Astrocyte of the hippocampus (primary cell): ENCODE data around the gene CTDP1.
"Not testable (repeated sequence)": the region's sequence is repeated elsewhere in the genome, so short reads cannot be mapped to it uniquely, and the experiment has no call there.

Source experiments
- DNase-seq: peaks from one replicate; pipeline ENCODE4 v3.0.0; 2011; ENCODE audit warnings: low read depth, low spot score

CTDP1 gene

DNA sequence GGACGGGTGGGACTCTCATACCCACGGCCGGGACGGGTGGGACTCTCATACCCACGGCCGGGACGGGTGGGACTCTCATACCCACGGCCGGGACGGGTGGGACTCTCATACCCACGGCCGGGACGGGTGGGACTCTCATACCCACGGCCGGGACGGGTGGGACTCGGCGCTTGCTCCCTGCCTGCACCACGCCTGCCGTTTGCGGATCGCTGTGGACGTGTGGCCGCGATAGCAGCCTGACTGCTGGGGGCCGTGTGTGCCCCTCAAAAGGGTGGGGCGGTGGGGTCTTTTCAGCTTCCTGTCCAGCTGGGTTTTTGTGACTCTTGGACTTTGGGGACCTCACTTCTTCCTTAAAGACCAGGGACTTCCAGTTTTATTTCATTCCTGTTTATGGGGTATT, 60.4 kb downstream of the CTDP1 start:
- DNase-seq: not testable (repeated sequence)

GRCh38 chr18:79740521-79741361, 61.1 kb downstream of the CTDP1 start:
- no peak for DNase-seq

DNA sequence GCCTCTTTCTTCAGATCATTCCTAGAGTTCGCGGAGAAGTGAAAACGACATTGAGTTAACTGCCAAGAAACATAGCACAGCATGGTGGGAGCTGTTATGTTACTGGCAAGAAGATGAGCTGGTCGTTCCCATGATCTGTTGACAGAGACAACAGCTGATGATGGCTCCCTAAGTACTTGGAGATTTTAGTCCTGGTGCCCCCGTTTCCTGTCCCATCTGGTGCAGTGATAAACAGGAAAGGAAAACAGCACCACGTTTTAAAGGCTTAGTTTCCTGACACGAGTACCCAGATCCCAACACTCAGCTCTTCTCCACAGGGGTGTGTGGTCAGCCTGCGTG, 61.7 kb downstream of the CTDP1 start:
- no peak for DNase-seq

DNA sequence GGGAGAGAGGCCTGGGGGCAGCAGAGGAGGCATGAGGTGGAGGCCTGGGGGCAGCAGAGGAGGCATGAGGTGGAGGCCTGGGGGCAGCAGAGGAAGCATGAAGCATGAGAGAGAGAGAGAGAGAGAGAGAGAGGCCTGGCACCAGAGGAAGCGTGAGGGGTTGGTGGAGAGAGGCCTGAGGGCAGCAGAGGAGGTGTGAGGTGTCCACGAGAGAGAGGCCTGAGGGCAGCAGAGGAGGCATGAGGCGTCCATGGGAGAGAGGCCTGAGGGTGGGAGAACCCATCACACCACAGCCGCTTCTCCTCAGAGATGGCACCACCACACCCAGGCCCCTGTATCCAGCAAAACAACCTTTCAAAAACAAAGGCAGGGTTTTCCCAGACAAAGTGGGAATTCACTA, 62.5 kb downstream of the CTDP1 start:
- DNase-seq: no peak

- no peak for DNase-seq
These were observed 65.0 kb downstream of the CTDP1 start for GRCh38 chr18:79744625-79745024.

GRCh38 chr18:79746730-79747129, 67.1 kb downstream of the CTDP1 start:
- DNase-seq: no peak

DNA sequence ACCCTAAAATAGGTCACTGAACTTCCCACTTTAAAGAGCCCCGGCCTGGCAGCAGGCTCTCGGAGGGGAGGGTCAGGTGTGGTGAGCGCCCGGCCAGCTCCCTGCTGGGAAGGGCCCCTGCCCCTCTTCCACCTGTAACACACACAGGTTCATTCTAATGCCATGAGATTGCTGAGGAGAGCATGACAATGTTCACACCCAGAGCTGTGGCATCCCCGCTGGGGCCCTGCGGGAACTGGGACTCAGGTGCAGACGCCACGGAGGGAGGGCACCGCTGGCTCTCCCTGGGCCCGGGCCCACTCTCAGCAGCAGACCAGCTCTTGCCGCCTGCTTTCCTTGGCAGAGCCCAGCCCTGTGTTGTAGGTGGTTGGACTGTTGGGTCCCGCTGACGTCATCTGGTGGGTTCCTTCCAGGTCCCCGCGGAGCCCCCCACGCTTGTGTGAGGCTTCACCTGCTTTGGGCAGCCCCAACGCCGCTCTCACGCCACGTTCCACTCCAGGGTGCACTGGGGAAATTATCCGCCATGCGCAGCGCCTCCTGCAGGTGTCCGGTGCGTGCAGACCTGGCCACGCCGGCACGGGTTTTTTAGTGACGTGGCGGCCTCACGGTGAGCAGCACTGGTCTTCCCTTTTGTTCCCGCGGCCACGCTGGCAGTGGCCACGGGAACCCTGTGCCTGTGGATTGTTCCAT, 67.7 kb downstream of the CTDP1 start:
- DNase-seq: no peak

GRCh38 chr18:79748321-79749180, 68.9 kb downstream of the CTDP1 start:
- DNase-seq: no peak

DNA sequence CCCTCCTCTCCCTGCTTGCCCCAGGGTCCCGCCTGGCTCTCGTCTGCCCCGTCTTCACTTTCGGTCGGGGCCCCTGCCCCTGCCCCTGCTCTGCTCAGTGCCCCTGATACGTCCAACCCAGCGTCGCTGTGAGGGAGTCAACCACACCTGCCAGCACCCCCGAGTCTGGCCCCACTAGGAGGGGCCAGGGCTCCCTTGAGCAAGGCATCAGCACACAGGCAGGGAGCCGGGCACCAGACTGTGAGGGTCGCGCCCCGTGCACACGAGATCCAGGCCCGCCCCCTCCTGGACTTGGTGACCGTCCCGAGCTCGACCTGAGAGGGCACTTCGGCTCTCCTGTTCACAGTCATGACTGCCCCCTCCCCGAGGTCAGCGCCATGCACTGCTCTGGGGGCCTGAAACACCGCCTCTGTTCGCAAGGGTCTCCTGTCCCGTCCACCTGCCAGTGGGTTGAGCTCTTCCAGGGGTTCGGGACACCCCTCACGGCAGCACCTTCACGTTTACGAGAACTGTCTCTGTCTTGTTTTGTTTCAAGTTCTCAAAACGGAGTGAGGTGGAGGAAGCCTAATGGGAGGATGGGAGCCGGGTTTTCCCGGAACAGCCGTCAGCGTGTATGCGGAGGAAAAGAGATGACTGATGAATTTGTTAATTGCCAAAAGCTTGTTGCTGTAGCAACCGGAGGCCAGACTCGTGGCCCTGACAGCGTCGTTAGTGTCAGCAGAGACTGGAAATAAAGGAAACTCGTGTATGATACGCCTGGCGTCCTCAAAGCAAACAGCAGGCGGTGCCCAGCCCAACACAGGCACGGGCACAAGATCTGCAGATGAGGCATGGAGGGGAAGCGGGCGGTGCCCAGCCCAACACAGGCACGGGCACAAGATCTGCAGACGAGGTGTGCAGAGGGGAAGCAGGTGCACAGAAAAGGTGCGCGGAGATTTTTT, 69.9 kb downstream of the CTDP1 start:
- peak; percentile 40 for DNase-seq

GRCh38 chr18:79750980-79751571, 71.5 kb downstream of the CTDP1 start:
- DNase-seq: no peak

- not testable (repeated sequence) for DNase-seq
These were observed 72.4 kb downstream of the CTDP1 start for GRCh38 chr18:79751918-79752578.

GRCh38 chr18:79752946-79753345, 73.3 kb downstream of the CTDP1 start:
- not testable (repeated sequence) for DNase-seq

GRCh38 chr18:79753391-79753851, 73.8 kb downstream of the CTDP1 start:
- DNase-seq: no peak

GRCh38 chr18:79754022-79754761, 74.6 kb downstream of the CTDP1 start:
- no peak for DNase-seq

- DNase-seq: no peak
These were observed 75.3 kb downstream of the CTDP1 start for GRCh38 chr18:79754831-79755351.

DNA sequence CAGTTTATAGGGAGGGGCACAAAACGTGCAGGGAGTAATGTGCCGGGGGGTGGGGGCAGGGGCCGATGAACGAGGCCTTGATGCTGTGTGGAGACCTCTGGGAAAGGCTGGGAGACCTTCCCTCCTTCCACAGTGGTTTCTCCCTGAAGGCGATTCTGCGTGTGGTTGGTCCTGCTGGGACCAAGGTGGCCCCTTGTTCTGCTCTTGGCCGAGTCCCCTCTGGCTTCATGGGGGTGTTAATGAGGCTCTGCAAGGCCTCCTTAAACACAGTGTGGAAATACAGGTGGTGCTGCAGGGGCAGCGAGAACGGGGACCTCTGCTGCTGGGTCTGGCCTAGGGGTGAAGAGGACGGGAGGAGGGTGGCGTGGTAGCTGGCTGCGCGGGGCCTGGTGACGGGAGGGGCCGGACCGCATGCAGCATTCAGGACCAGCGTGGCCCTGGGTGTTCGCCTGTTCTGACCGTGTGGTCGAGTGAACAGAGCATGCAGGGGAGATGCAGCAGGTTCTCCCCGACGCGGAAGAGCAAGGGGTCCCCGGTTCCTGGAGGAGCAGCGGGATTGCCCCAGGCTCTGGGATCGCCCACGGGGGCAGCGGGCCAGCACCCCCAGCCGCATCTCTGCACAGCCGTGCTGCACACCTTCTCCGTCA, 76.0 kb downstream of the CTDP1 start:
- DNase-seq: no peak

GRCh38 chr18:79756143-79756500, 76.5 kb downstream of the CTDP1 start:
- no peak for DNase-seq

DNA sequence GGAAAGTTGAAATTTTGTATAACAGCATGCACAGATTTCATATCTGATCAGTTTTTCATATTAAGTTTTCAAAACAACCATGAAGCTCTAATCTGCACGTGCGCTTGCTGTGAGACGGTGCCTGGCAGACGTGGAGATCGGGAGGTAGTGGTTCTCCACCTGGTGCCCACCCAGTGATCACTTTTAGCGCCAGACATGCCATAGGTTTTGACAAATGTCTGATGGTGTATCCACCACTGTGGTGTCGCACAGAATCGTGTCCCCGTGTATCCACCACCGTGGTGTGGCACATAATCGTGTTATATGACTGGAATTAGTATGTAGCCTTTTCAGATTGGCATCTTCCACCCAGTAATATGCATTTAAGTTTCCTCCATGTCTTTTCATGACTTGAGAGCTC, 77.2 kb downstream of the CTDP1 start:
- DNase-seq: no peak

GRCh38 chr18:79760348-79760747, 80.7 kb downstream of the CTDP1 start:
- DNase-seq: no peak
